Activated CD4-positive, alpha-beta T cell treated with anti-CD3 and anti-CD28 coated beads, Interleukin-2, amount 50 U/mL, for 48 hours (primary cell): Measurements from ENCODE around the gene IPCEF1.
A peak's percentile ranks its signal among the peaks of the same experiment; 100 is the strongest.
"Not testable (repeated sequence)": the region's sequence is repeated elsewhere in the genome, so short reads cannot be mapped to it uniquely, and the experiment has no call there.

ENCODE experiments used
- DNase-seq, 2 experiments: peaks; one replicate each; pipeline ENCODE4 v3.0.0-alpha.2; 2020

The IPCEF1 gene

DNA sequence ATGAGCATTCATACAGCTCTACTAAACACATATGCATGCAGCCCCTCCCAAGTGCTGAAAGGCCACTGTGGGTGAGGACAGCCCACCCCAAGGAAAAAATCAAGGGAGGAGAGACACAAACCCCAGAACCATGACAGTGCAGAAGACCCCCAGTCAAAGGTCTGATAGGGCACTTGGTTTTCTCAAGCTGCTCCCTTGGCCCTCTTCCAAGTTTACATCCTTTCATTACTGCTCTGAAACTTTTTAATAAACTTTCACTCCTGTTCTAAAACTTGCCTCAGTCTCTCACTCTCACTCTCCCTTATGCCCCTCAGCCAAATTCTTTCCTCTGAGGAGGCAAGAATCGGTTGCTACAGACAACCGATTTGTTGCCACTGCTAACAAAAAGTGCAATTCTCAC lies 24.9 kb downstream of the IPCEF1 start:
- DNase-seq, result no peak

DNA sequence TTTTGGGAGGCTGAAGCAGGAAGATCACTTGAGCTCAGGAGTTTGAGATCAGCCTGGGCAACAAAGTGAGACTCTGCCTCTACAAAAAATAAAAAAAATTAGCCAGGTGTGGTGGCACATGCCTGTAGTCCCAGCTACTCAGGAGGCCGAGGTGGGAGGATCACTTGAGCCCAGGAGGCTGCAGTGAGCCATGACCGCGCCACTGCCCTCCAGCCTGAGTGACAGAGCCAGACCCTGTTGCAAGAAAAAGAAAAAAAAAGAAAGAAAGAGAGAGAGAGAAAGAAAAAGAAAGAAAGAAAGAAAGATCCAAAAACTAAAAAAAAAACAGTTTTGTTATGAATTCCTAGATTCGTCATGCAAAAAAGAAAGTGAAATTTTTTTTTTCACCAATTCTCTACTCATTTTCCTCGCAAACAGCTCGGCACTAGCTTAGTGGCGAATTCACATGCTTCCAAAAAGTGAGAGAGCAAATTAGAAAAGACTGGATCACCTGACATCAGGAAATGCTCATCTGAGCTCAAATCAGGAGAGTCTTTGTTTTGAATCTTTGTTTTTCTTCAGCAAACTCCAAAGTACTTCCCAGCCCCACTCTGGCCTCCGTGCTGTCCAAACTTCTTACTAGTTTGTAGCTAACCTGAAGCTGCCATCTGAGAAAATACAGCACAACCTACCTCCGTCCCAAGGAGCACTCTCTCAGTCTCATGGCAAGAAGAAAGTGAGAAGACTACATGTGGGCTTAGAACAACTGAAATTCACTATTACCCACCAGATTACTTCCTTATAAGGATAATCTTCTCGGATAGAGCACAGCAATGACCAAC lies 27.0 kb downstream of the IPCEF1 start:
- DNase-seq, result no peak

DNA sequence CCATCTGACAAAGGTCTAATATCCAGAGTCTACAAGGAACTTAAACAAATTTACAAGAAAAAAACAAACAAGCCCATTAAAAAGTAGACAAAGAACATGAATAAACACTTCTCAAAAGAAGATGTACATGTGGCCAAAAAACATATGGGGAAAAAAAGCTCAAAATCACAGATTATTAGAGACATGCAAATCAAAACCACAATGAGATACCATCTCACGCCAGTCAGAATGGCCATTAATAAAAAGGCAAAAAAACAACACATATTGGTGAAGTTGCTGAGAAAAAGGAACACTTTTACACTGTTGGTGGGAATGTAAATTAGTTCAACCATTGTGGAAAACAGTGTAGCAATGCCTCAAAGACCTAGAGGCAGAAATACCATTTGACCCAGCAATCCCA lies 29.3 kb downstream of the IPCEF1 start:
- DNase-seq, result not testable (repeated sequence)

- no peak for DNase-seq
These were observed 31.5 kb downstream of the IPCEF1 start for GRCh38 chr6:154325142-154325541.

GRCh38 chr6:154320181-154320580 lies 36.4 kb downstream of the IPCEF1 start:
- DNase-seq, result no peak

- DNase-seq, result no peak
These were observed 37.3 kb downstream of the IPCEF1 start for GRCh38 chr6:154319231-154319858.

DNA sequence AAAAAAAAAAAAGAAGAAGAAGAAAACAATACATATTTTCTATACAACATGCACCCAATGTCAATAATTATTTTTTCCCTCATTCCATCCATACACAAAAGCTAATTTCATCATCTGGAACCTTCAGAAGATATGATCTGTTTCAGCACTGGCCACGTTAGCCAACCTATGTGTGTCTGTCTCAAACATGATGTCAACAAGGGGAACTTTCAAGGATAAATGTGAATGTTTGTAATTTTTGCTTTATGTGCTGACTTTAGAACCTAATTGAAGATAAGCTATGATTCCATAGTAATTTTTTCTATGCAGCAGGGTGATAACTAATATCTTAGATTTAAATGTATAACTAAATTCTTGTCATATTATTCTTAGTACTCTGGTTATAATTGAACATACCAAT lies 37.9 kb downstream of the IPCEF1 start:
- DNase-seq, result no peak

DNA sequence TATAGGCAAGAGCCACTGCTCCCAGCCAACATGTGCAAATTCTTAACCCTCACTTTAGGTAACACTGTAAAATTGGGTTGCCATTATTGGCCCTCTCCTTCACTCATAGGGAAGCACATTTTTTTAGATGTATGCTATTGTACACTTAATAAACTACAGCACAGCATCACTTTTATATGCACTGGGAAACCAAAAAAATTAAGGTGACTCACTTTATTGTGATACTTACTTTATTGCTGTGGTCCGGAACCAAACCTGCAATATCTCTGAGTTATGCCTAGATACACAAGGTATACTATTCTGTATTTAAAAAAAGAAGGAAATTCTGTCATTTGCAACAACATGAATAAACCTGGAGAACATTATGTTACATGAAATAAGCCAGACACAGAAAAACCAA lies 40.5 kb downstream of the IPCEF1 start:
- DNase-seq, result no peak

DNA sequence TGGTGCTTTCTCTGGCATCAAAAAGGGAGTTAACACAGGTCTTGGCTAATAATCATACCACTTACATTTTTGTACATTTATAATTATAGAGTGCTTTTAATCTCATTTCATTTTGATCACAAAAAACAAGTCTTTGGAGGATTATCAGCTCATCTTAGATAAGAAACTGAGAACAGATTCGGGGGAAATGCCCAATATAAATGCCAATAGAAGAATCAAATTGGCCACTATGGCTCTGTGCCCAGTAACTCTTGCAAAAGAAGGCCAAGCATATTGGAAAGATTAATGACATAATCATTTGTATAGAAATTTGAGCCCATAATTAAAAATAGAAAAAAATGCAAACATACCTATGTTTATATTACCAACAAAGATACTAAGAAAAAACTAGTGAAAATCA lies 42.5 kb downstream of the IPCEF1 start:
- DNase-seq, result no peak

DNA sequence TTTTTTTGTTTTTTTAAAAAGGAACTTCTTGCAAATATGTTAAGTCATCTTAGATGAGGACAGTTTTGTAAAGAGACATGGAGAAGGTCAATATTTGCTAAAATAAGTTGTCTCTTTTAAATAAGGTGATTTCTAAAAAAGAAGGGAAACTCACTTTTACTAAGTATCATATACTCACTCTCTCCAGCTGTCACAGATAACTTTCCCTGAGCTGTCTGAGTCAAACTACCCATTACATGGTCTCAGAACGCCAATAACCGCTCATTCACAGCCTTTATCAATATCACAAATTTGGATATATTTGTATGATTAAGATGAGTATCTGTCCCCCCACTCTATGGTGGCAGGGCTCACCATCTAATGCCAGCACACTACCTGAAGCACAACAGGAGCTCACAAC lies 47.6 kb downstream of the IPCEF1 start:
- no peak for DNase-seq

GRCh38 chr6:154307696-154308425 lies 48.7 kb downstream of the IPCEF1 start:
- no peak for DNase-seq

- not testable (repeated sequence) for DNase-seq
These were observed 49.5 kb downstream of the IPCEF1 start for GRCh38 chr6:154307147-154307546.

DNA sequence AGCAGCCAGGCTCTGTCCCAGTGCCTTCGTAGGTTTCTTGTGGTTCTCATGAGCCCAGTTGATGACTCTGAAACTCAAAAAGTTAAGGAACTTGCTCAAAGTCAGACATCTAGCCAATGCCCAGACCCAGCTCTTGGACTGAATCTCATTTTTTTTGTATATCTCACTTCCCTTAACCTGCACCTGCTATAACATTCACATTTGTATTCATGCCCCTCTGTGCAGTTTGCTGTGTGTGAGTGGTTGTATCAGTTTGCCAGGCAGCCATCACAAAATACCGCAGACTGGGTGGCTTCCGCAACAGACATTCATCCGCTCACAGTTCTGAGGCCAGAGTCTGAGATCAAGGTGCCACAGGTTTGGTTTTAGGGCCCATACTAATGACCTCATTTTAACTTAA lies 49.9 kb downstream of the IPCEF1 start:
- no peak for DNase-seq

GRCh38 chr6:154304191-154304590 lies 52.4 kb downstream of the IPCEF1 start:
- no peak for DNase-seq

- not testable (repeated sequence) for DNase-seq
These were observed 53.0 kb downstream of the IPCEF1 start for GRCh38 chr6:154303642-154304041.

GRCh38 chr6:154301839-154302752 lies 54.5 kb downstream of the IPCEF1 start:
- peak; percentile 12 to 26 for DNase-seq

- DNase-seq, result no peak
These were observed 55.4 kb downstream of the IPCEF1 start for GRCh38 chr6:154301086-154301625.

- DNase-seq, result no peak
These were observed 58.3 kb downstream of the IPCEF1 start for GRCh38 chr6:154298297-154298696.

GRCh38 chr6:154297721-154298120 lies 58.9 kb downstream of the IPCEF1 start:
- no peak for DNase-seq

DNA sequence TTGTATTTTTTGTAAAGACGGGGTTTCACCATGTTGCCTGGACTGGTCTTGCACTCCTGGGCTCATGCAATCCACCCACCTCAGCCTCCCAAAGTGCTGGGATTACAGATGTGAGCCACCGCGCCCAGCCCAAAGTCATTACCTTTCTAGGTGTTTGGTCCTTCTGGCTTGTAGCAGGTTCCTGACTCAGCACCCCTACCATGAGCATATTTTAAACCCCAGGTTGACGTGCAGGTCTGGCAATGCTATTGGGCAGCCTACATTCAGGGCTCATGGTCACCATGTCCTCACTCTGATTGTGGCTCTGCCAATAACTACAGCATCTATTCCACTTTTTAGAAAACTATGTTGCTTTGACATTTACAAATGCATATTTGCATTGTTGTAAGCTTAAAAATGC lies 59.4 kb downstream of the IPCEF1 start:
- DNase-seq, result no peak

DNA sequence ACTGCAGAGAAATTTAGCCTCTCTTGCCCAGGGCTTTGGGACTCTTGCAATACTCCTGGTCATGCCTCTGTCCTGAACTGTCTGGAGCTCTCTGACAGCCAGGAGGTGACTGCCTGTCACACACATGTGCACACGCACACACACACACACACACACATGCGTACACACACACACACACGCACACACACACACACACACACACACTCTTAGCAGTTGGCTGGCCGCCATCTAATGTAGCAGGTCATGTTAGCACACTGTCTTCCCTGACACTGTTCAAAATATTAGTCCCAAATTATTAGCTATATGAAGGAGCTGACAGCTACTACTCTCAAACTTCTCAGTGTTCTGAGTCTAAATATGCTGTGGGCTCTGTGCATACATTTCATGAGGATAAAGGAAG lies 60.9 kb downstream of the IPCEF1 start:
- no peak for DNase-seq

DNA sequence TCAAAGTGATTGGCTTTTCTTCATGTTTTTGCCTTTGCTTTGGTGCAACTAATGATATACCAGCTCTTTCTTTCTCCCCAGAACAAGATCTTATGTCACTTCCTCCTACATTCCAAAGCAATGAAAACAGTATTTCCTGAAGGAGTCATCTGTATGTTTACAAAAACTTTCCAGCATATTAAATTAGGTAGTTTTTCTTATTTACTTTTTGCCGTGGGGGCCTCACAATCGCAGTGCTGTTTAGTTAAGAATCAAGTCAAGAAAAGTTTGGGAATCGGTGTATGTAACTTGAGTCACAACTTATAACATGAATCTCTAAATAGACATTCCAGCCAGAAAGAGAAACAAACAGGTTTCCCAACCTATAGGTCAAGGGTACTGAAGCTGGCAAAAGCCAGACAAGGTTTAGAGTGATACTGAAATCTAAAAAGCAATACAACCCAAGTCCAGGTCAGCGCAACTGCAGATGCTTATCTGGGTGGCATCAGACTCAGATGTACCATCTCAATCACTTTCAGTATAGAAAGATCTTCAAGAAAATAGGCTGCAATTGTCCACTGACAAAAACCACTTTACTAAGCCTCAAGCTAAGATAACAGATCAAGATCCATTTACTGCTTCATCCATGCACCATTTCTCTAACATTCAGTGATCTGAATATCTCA lies 63.6 kb downstream of the IPCEF1 start:
- no peak for DNase-seq
